Body of pancreas (tissue), 4 donors: Measurements from ENCODE around the gene GLTP.

Source experiments
- CTCF ChIP-seq, 7 experiments: fragments of 450-650 bp in 4 of 7; fragments of 200-600 bp in 3 of 7; sonication (generic) in 3 of 7; IDR thresholded peaks; one replicate each; pipeline ENCODE4 v1.5.1; 2016 to 2019; ENCODE audit warnings: antibody characterized with exemption in 7 of 7
- POLR2A ChIP-seq, 3 donors: fragments of 450-650 bp; IDR thresholded peaks; one replicate each; pipeline ENCODE4 v1.6.1; 2016; ENCODE audit warnings: antibody characterized with exemption in 3 of 3, mild to moderate bottlenecking in 2 of 3

GRCh38 chr12:109876406-109876805 lies 3.9 kb downstream of the GLTP start:
- TF ChIP-seq POLR2A (IDR thresholded peaks at IDR 0.05), result no peak
- no peak for TF ChIP-seq CTCF (IDR thresholded peaks at IDR 0.05)
